ENCODE results near the gene HDAC9. TPM values are rescaled to one million over a fixed set of nuclear protein-coding genes. Genes with fewer than 3 reads are reported as not detected.

The HDAC9 gene
- polyA plus RNA-seq, 1 of the 3 experiments (the other 2 are of a cell fraction) = 11.6 TPM

- CTCF ChIA-PET = interaction anchor here (0.7 to 1.5 kb wide), 2 partner anchors 15 to 33 kb away, joined by 3 to 5 read pairs; no protein-coding TSS in a partner anchor
- H3K4me1 ChIP-seq (ENCODE audit: control insufficient read depth in 1 of 2, insufficient read depth in 2 of 2, low read depth in 1 of 2, low read length in 1 of 2) = peaks cover 0 to 6% of the 10 kb centered on the region in 2 experiments; a peak in 1 of 4 replicates
- H3K9me2 ChIP-seq = no peaks in the 10 kb centered on the region
- no peak overlapping the region for H3K4me2 ChIP-seq
- DNase-seq = no peak
- H3K79me2 ChIP-seq (ENCODE audit: insufficient read depth) = no peaks in the 10 kb centered on the region
- H4K20me1 ChIP-seq (ENCODE audit: insufficient read depth) = no peaks in the 10 kb centered on the region
- POLR2A ChIA-PET = no interaction called here
- no peak for TF ChIP-seq FOXJ3 (CRISPR knock-in tag; IDR thresholded peaks at IDR 0.05)
- no peak for TF ChIP-seq TEAD4 (IDR thresholded peaks at IDR 0.05; ENCODE audit: borderline replicate concordance, insufficient read depth)
- no peak for TF ChIP-seq FOSL2 (IDR thresholded peaks at IDR 0.05; ENCODE audit: borderline replicate concordance, low read depth)
- TF ChIP-seq FOXM1 (IDR thresholded peaks at IDR 0.05; ENCODE audit: low read depth) = no peak
- no peak for TF ChIP-seq POLR2AphosphoS5 (IDR thresholded peaks at IDR 0.05; ENCODE audit: low read depth, low read length)
- no peak for TF ChIP-seq USF2 (IDR thresholded peaks at IDR 0.05; ENCODE audit: borderline replicate concordance, low read depth, low read length)
- no peak for TF ChIP-seq EP300 (IDR thresholded peaks at IDR 0.05; ENCODE audit: borderline replicate concordance in 1 of 2, low read depth in 1 of 2, low read length in 1 of 2)
- TF ChIP-seq PBX3 (IDR thresholded peaks at IDR 0.05) = no peak
- TF ChIP-seq RFX5 (IDR thresholded peaks at IDR 0.05; ENCODE audit: low read length) = no peak
- no peak for TF ChIP-seq ELF1 (IDR thresholded peaks at IDR 0.05)
- TF ChIP-seq CHD2 (IDR thresholded peaks at IDR 0.05; ENCODE audit: low read length, partially characterized antibody) = no peak
- TF ChIP-seq RXRA (IDR thresholded peaks at IDR 0.05; ENCODE audit: borderline replicate concordance, low read depth) = no peak
- no peak for TF ChIP-seq RCOR1 (IDR thresholded peaks at IDR 0.05; ENCODE audit: low read length)
- no peak for TF ChIP-seq GATA2 (CRISPR knock-in tag; IDR thresholded peaks at IDR 0.05)
- no peak for TF ChIP-seq RAD21 (IDR thresholded peaks at IDR 0.05; ENCODE audit: low read length)
- no peak for TF ChIP-seq TCF12 (IDR thresholded peaks at IDR 0.05)
- no peak for TF ChIP-seq TAF1 (IDR thresholded peaks at IDR 0.05; ENCODE audit: borderline replicate concordance, low read depth, low read length)
- no peak for TF ChIP-seq MXI1 (IDR thresholded peaks at IDR 0.05; ENCODE audit: low read depth, low read length)
- 0 out of 2 replicates have a peak, but pooled peaks cover 2% of the 10 kb centered on the region for H3K9me3 ChIP-seq
- no peaks in the 10 kb centered on the region for H3F3A ChIP-seq (replicated peaks; ENCODE audit: insufficient read depth)
- H3K9ac ChIP-seq = no peak overlapping the region
- no peak overlapping the region for H3K4me3 ChIP-seq (ENCODE audit: low read depth in 2 of 2, low read length in 1 of 2)
- no peaks in the 10 kb centered on the region for H3K27me3 ChIP-seq (ENCODE audit: insufficient read depth)
- H3K27ac ChIP-seq (ENCODE audit: low read depth in 2 of 2, low read length in 1 of 2) = no peak overlapping the region
- no peak overlapping the region for H2AFZ ChIP-seq (ENCODE audit: low read depth)
- peaks cover 0 to 5% of the 10 kb centered on the region in 2 experiments for H3K36me3 ChIP-seq (replicated peaks in 1 of 2; ENCODE audit: control insufficient read depth in 1 of 2, insufficient read depth in 2 of 2, low read length in 1 of 2)
Observed at GRCh38 chr7:18740579-18740988, 245.0 kb downstream of the HDAC9 start.

All from SK-N-SH (cell line).